AG09309 (cell line): ENCODE results near the gene LCLAT1.
"Not testable (repeated sequence)": the region's sequence is repeated elsewhere in the genome, so short reads cannot be mapped to it uniquely, and the experiment has no call there.

ENCODE experiments used
- DNase-seq: peaks from one replicate; pipeline ENCODE4 v3.0.0-alpha.2; 2010; ENCODE audit warnings: low read depth
- H3K4me3 ChIP-seq: 2 replicates; pipeline ENCODE4 v1.5.1; 2011; ENCODE audit warnings: mild to moderate bottlenecking, low read depth, low read length, moderate library complexity; ENCODE audit not compliant: control insufficient read depth
- TF ChIP-seq, protein P1 (sequence below): IDR thresholded peaks from 2 replicates; pipeline ENCODE4 v1.5.1; 2011; ENCODE audit warnings: mild to moderate bottlenecking, low read depth, low read length, inconsistent platforms; ENCODE audit not compliant: insufficient read depth, control insufficient read depth; ENCODE audit errors: missing control alignments

The LCLAT1 gene

DNA sequence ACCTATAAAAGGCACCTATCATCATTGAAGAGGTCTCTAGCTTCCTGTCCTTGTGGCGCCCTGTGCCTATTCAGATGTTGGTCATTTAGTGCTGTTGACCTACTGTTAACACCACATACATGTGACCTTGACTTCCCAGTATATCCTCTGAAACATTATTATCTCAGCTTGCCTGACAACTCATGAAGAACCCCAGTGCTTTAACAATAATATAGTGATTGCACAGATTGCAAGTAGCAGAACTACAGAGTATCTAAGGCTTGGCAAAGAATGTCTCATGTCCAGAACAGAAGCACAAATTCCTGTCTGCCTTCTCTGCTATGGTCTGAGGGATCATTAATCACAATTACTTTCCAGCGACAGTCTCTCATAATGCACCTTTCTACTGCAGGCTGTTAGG lies 165.3 kb downstream of the LCLAT1 start:
- DNase-seq = no peak

DNA sequence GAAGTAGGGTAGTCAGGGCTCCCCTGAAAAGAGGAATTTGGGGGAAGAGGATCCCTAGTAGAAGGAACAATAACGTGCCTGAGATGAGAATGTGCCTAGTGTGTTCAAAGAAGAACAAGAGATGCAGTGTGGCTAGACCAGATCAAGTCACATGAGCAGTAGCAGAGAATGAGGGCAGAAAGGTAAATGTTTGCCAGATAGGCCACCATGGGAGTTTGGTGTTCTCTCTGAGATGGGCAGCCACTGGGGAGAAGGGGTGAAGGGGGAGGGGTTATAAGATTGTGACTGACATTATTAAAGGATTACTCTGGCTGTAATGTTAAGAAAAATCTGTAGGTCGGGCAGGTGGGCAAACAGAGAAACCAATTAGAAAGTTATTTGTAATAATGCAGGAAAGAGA lies 166.0 kb downstream of the LCLAT1 start:
- no peak for DNase-seq
- H3K4me3 ChIP-seq = no peak overlapping the region
- TF ChIP-seq, protein P1, sequence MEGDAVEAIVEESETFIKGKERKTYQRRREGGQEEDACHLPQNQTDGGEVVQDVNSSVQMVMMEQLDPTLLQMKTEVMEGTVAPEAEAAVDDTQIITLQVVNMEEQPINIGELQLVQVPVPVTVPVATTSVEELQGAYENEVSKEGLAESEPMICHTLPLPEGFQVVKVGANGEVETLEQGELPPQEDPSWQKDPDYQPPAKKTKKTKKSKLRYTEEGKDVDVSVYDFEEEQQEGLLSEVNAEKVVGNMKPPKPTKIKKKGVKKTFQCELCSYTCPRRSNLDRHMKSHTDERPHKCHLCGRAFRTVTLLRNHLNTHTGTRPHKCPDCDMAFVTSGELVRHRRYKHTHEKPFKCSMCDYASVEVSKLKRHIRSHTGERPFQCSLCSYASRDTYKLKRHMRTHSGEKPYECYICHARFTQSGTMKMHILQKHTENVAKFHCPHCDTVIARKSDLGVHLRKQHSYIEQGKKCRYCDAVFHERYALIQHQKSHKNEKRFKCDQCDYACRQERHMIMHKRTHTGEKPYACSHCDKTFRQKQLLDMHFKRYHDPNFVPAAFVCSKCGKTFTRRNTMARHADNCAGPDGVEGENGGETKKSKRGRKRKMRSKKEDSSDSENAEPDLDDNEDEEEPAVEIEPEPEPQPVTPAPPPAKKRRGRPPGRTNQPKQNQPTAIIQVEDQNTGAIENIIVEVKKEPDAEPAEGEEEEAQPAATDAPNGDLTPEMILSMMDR = no peak

More for the DNA sequence above, 165.3 kb downstream of the LCLAT1 start:
- H3K4me3 ChIP-seq = no peak overlapping the region
- TF ChIP-seq, protein P1 = no peak

DNA sequence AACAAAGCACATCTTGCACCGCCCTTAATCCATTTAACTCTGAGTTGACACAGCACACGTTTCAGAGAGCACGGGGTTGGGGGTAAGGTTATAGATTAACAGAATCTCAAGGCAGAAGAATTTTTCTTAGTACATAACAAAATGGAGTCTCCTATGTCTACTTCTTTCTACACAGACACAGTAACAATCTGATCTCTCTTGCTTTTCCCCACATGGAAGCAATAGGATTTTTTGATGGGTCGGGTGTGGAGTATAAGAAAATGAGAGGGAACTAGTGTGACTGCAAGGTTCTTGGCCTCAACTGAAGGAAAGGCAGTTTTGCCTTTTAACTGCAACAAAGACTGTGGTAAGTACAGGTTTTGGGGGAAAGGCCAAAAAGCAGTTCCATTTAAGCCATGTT lies 167.2 kb downstream of the LCLAT1 start:
- DNase-seq, H3K4me3 ChIP-seq: not testable (repeated sequence)

DNA sequence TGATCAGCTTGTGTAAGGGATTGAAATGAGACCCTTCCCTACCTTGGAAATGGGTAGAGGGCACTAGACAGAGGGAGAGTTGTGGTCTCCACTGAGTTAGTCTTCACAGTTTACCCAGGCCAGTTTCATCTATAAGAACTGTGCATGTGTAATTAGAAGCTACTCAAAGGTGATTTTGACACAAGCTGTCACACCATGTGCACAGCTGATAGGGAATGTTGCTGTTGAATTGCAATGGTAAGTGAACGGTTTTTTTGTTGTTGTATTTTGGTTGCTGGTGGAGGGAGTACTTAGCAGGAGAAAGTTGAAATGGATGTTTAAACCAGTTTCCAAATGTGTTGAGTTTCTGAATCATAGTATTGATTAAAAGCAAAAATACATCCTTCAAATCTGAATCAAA lies 168.9 kb downstream of the LCLAT1 start:
- DNase-seq = no peak
- H3K4me3 ChIP-seq = no peak overlapping the region
- TF ChIP-seq, protein P1 = no peak

DNA sequence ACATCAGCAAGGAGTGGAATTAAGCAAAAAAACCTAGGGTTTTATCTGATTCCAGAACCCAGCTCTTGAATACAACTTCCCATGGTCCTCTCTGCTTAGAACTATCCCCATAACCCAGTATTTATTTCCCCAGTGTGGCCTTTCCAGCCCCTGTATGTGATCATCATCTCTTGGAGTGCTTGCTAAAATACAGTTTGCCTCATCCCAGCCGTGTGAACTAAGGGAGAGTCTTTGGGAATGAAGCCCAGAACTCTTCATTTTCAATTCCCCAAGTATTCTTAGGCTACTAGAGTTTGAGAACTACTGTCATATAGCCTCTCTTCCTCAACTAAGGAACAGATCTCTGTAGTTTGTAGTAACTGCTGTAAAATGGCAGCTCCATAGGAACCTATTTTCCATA lies 173.1 kb downstream of the LCLAT1 start:
- no peak for DNase-seq
- H3K4me3 ChIP-seq = no peak overlapping the region
- TF ChIP-seq, protein P1 = no peak

DNA sequence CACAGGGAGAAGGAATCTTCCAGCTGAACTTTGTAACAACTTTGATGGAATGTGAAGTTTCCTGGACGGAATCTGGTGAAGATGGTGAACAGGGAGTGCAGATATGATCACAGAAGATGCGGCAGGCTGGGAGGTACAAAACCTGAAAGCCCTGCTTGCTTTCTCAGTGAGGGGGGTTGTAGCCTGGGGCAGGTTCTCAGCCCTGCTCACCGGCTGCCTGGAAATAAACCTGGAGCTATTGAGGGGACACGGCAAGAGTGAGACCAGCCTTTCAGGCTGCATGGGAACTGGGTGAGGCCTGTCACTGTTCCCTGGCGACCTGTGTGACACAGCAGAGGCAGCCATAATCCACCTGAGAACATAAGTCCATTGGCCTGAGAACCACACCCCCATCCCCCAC lies 174.8 kb downstream of the LCLAT1 start:
- no peak overlapping the region for H3K4me3 ChIP-seq
- DNase-seq = no peak
- TF ChIP-seq, protein P1 = no peak

DNA sequence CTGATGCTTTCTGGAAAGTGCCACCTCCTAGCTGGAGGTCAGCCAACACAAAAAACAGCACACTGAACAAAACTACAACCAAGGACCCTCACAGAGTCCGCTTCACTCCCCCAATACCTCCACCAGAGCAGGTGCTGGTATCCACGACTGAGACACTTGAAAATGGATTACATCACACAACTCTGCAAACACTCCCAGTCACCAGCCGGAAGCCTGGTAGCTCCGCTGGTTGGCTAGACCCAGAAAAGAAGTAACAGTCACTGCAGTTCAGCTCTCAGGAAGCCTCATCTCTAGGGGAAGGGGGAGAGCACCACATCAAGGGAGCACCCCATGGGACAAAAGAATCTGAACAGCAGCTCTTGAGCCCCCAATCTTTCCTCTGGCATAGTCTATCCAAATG lies 175.4 kb downstream of the LCLAT1 start:
- no peak overlapping the region for H3K4me3 ChIP-seq
- DNase-seq = no peak
- TF ChIP-seq, protein P1 = no peak
